Activated CD4-positive, alpha-beta T cell treated with anti-CD3 and anti-CD28 coated beads, Interleukin-2, amount 10 ng/mL, durations not matched to agents 7 days and 5 days (primary cell): Measurements from ENCODE around the gene TMEM131L. TPM values are rescaled to one million over a fixed set of nuclear protein-coding genes. Genes with fewer than 3 reads are reported as not detected.
A peak's percentile ranks its signal among the peaks of the same experiment; 100 is the strongest.

Experiments used
- CTCF ChIA-PET: fragments of 350-600 bp; sonication (Branson Sonifier 250); formaldehyde crosslinking; loops from one replicate; lab custom pipeline; 2021; ENCODE audit warnings: antibody characterized with exemption; lab: Charles Lee
- POLR2A ChIA-PET: fragments of 350-600 bp; sonication (Branson Sonifier 250); formaldehyde crosslinking; loops from one replicate; lab custom pipeline; 2021; ENCODE audit warnings: antibody characterized with exemption; lab: Charles Lee
- DNase-seq: peaks from one replicate; pipeline ENCODE4 v3.0.0-alpha.2; 2020
- H3K27ac Mint-ChIP-seq: one replicate; pipeline ENCODE4 v1.8.0; 2021; ENCODE audit warnings: mild to moderate bottlenecking, moderate library complexity, mixed read lengths
- H3K27me3 Mint-ChIP-seq: one replicate; pipeline ENCODE4 v1.8.0; 2021; ENCODE audit warnings: mixed read lengths
- H3K36me3 Mint-ChIP-seq: one replicate; pipeline ENCODE4 v1.8.0; 2021; ENCODE audit warnings: low read depth, mixed read lengths
- H3K4me1 Mint-ChIP-seq: one replicate; pipeline ENCODE4 v1.8.0; 2021; ENCODE audit warnings: mixed read lengths
- H3K4me3 Mint-ChIP-seq: one replicate; pipeline ENCODE4 v1.8.0; 2021; ENCODE audit warnings: mild to moderate bottlenecking, moderate library complexity, mixed read lengths
- H3K9me3 Mint-ChIP-seq: one replicate; pipeline ENCODE4 v1.8.0; 2021; ENCODE audit warnings: mixed read lengths
- total RNA-seq, 2 experiments: library from RNA; stranded (reverse); gene quantifications; one replicate each; pipeline ENCODE4 v1.2.3, GENCODE V29; 2021

Gene TMEM131L
- total RNA-seq, 2 experiments from 2014 or later, result 49.3 to 56.0 TPM

DNA sequence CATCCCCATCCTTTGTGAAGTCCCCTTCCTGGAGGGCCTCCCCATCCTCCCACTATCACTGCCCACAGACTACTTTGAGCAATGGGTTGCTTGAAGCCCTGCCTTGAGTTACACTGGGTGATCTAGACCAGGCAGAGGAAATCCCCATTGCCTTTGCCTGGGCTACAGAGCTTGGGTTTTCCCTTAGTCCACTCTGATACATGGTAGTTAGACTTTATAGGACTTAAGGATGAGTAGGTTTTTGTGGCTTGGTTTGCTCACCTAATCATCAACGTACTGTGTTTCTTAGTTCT lies 56.6 kb downstream of the TMEM131L start:
- ChIA-PET CTCF (interaction anchor here (0.7 to 1.6 kb wide), 8 partner anchors 9 to 129 kb away, joined by 3 to 5 read pairs (median 4); no protein-coding TSS in a partner anchor), POLR2A (interaction anchor here (0.5 to 1.0 kb wide), 2 partner anchors 19 to 96 kb away, joined by 3 read pairs; no protein-coding TSS in a partner anchor)
- Mint-ChIP-seq H3K36me3 (peaks cover 52% of the 10 kb centered on the region), H3K4me3 (peak overlapping the region; percentile 61), H3K27me3 (no peaks in the 10 kb centered on the region), H3K4me1 (peaks cover 95% of the 10 kb centered on the region), H3K9me3 (peaks cover 3% of the 10 kb centered on the region), H3K27ac (peak overlapping the region; percentile 94)
- DNase-seq, result peak; percentile 43

- H3K27me3 Mint-ChIP-seq, result no peaks in the 10 kb centered on the region
- peaks cover 95% of the 10 kb centered on the region for H3K4me1 Mint-ChIP-seq
- H3K4me3 Mint-ChIP-seq, result peak overlapping the region; percentile 61
- H3K36me3 Mint-ChIP-seq, result peaks cover 52% of the 10 kb centered on the region
- H3K27ac Mint-ChIP-seq, result peak overlapping the region; percentile 94
- no peak for DNase-seq
- H3K9me3 Mint-ChIP-seq, result peaks cover 3% of the 10 kb centered on the region
- CTCF ChIA-PET, result interaction anchor here (0.7 to 1.7 kb wide), 9 partner anchors 9 to 1445 kb away, joined by 3 to 6 read pairs (median 5); partner anchors contain the start of gene TMEM131L
- POLR2A ChIA-PET, result interaction anchor here (0.5 kb wide), 1 partner anchor 18 kb away, joined by 3 read pairs; no protein-coding TSS in a partner anchor
These were observed 57.1 kb downstream of the TMEM131L start for GRCh38 chr4:153523164-153523796.

GRCh38 chr4:153523941-153524386 lies 57.8 kb downstream of the TMEM131L start:
- Mint-ChIP-seq H3K36me3 (peaks cover 54% of the 10 kb centered on the region), H3K27ac (peak overlapping the region; percentile 94)

GRCh38 chr4:153524682-153525081 lies 58.5 kb downstream of the TMEM131L start:
- ChIA-PET POLR2A (no interaction called here), CTCF (interaction anchor here (1.0 to 1.7 kb wide), 5 partner anchors 11 to 59 kb away, joined by 3 to 6 read pairs (median 5); partner anchors contain the start of gene TMEM131L)
- no peak for DNase-seq
- no peak overlapping the region for H3K4me3 Mint-ChIP-seq
- H3K9me3 Mint-ChIP-seq, result peaks cover 3% of the 10 kb centered on the region
- peak overlapping the region; percentile 76 for H3K27ac Mint-ChIP-seq
- H3K36me3 Mint-ChIP-seq, result peaks cover 51% of the 10 kb centered on the region
- H3K4me1 Mint-ChIP-seq, result peaks cover 95% of the 10 kb centered on the region
- H3K27me3 Mint-ChIP-seq, result no peaks in the 10 kb centered on the region

More at GRCh38 chr4:153523941-153524386, 57.8 kb downstream of the TMEM131L start:
- Mint-ChIP-seq H3K4me1 (peaks cover 95% of the 10 kb centered on the region), H3K4me3 (peak overlapping the region; percentile 61), H3K9me3 (peaks cover 3% of the 10 kb centered on the region), H3K27me3 (no peaks in the 10 kb centered on the region)
- POLR2A ChIA-PET, result no interaction called here
- CTCF ChIA-PET, result interaction anchor here (0.6 to 1.7 kb wide), 8 partner anchors 8 to 1445 kb away, joined by 3 to 6 read pairs (median 4); partner anchors contain the start of gene TMEM131L
- DNase-seq, result no peak

GRCh38 chr4:153527690-153528089 lies 61.5 kb downstream of the TMEM131L start:
- H3K4me3 Mint-ChIP-seq, result peak overlapping the region; percentile 68
- peaks cover 91% of the 10 kb centered on the region for H3K4me1 Mint-ChIP-seq
- ChIA-PET POLR2A (no interaction called here), CTCF (interaction anchor here (1.2 to 1.6 kb wide), 2 partner anchors 29 to 33 kb away, joined by 3 to 4 read pairs; no protein-coding TSS in a partner anchor)
- H3K36me3 Mint-ChIP-seq, result peaks cover 52% of the 10 kb centered on the region
- H3K27me3 Mint-ChIP-seq, result no peaks in the 10 kb centered on the region
- no peak for DNase-seq
- peaks cover 3% of the 10 kb centered on the region for H3K9me3 Mint-ChIP-seq
- peak overlapping the region; percentile 92 for H3K27ac Mint-ChIP-seq

DNA sequence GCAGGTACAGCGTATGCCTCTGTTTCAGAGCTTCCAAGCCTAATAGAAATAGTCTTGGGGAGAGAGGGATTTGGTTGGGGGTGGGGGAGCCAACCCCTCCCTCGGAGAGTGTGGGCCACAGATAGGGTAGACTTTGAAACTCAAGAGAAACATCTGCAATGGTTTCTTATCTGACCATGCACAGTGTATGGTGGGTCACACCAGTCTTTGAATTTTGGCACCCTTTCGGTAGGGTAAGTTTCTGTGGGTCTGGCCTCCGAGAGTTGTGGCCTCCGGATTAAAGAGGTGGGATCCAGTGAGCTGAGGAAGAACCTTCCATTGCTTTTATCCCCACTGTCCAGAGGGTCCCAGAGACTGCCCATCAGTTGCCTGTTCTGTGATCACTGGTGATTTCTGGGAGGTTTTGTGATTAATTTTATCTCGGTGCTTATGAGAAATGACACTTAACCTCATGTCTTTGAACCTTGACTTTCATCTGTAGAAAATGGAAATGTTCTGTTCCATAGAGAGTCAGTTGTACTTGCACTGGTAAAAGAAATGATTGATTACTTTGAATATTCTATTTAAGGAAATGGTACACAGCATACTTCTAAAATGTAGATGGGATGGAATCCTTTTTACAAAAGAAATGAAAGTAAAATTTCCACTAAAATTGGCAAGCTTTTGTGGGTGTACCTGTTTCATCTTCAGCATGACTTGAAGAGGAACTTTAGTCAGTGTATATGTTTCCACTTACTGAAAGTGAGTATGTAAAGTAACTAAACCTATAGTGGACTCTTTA lies 62.7 kb downstream of the TMEM131L start:
- Mint-ChIP-seq H3K9me3 (peaks cover 3% of the 10 kb centered on the region), H3K4me3 (peak overlapping the region; percentile 68), H3K27me3 (no peaks in the 10 kb centered on the region), H3K4me1 (peaks cover 87% of the 10 kb centered on the region), H3K36me3 (peaks cover 54% of the 10 kb centered on the region), H3K27ac (peak overlapping the region; percentile 92)
- CTCF ChIA-PET, result interaction anchor here (1.6 kb wide), 1 partner anchor 30 kb away, joined by 3 read pairs; no protein-coding TSS in a partner anchor
- no peak for DNase-seq
- POLR2A ChIA-PET, result no interaction called here

DNA sequence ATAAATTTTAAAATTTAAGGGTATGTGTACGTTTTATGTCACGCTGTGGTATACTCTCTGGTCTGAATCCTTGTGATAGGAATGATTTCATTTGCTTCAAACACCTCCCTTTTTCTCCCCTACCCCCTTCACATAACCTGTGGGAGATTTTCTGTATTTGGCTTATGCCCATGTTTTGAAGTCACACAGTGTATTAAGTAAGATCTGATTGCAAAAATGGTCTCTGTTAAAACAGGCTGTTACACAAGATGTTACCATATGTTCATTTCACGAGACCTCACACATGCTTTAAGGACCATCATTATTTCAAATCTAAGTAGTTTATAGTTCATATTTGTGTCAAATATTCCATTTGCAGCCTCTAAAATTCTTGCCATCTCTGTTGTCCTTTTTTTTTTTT lies 63.5 kb downstream of the TMEM131L start:
- ChIA-PET POLR2A (no interaction called here), CTCF (no interaction called here)
- peaks cover 84% of the 10 kb centered on the region for H3K4me1 Mint-ChIP-seq
- H3K9me3 Mint-ChIP-seq, result peaks cover 3% of the 10 kb centered on the region
- DNase-seq, result no peak
- no peaks in the 10 kb centered on the region for H3K27me3 Mint-ChIP-seq
- H3K4me3 Mint-ChIP-seq, result peak overlapping the region; percentile 68
- peaks cover 52% of the 10 kb centered on the region for H3K36me3 Mint-ChIP-seq
- H3K27ac Mint-ChIP-seq, result peak overlapping the region; percentile 92

DNA sequence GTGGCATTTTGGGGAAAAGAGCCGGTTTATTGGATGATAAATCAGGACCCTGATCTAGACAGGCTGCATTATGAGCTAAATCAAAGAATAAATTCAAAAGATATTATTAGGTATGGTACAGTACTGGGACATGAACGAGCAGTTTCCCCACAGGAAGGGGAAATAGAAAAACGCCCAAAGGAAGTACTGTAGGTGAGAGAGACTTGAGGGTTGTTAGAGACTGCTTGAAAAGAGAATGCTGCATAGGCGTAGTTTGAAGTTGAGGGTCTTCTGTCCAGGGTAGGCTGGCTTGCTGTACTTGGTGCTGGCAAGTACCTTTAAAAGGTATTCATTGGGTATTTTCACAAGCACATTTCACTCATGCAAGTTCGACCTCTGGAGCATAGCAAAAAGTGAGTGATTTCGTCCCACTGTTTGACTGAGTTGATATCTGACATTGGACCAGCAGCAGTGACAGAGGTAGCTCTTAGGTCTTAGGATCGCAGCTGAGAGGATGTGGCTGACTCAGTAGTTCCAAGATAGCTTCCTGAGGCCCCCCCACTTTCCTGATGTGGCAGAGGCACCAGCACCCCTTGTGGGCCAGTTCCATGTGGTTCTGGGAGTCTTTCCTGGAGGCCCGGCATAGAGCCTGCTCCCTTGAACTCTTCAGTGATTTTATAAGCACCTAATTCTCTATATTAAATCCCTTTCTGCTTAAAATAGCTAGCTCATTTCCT lies 64.3 kb downstream of the TMEM131L start:
- peaks cover 51% of the 10 kb centered on the region for H3K36me3 Mint-ChIP-seq
- peaks cover 85% of the 10 kb centered on the region for H3K4me1 Mint-ChIP-seq
- DNase-seq, result peak; percentile 17
- H3K27me3 Mint-ChIP-seq, result no peaks in the 10 kb centered on the region
- POLR2A ChIA-PET, result no interaction called here
- CTCF ChIA-PET, result interaction anchor here (0.8 to 2.7 kb wide), 7 partner anchors 8 to 44 kb away, joined by 3 to 14 read pairs (median 3); no protein-coding TSS in a partner anchor
- H3K4me3 Mint-ChIP-seq, result peak overlapping the region; percentile 68
- H3K27ac Mint-ChIP-seq, result peak overlapping the region; percentile 92
- peaks cover 3% of the 10 kb centered on the region for H3K9me3 Mint-ChIP-seq

GRCh38 chr4:153531000-153531358 lies 64.8 kb downstream of the TMEM131L start:
- POLR2A ChIA-PET, result no interaction called here
- no peaks in the 10 kb centered on the region for H3K27me3 Mint-ChIP-seq

GRCh38 chr4:153531976-153532626 lies 65.9 kb downstream of the TMEM131L start:
- H3K4me3 Mint-ChIP-seq, result no peak overlapping the region
- H3K9me3 Mint-ChIP-seq, result peaks cover under 1% of the 10 kb centered on the region
- ChIA-PET CTCF (interaction anchor here (1.1 to 2.7 kb wide), 4 partner anchors 9 to 14 kb away, joined by 3 to 14 read pairs (median 4); no protein-coding TSS in a partner anchor), POLR2A (no interaction called here)
- no peak overlapping the region for H3K27ac Mint-ChIP-seq
- H3K36me3 Mint-ChIP-seq, result peaks cover 47% of the 10 kb centered on the region
- DNase-seq, result no peak
- H3K27me3 Mint-ChIP-seq, result no peaks in the 10 kb centered on the region
- peaks cover 86% of the 10 kb centered on the region for H3K4me1 Mint-ChIP-seq

More at GRCh38 chr4:153531000-153531358, 64.8 kb downstream of the TMEM131L start:
- peaks cover 3% of the 10 kb centered on the region for H3K9me3 Mint-ChIP-seq
- no peak for DNase-seq
- peaks cover 85% of the 10 kb centered on the region for H3K4me1 Mint-ChIP-seq
- H3K27ac Mint-ChIP-seq, result peak overlapping the region; percentile 92
- peaks cover 52% of the 10 kb centered on the region for H3K36me3 Mint-ChIP-seq
- CTCF ChIA-PET, result interaction anchor here (0.8 to 2.7 kb wide), 7 partner anchors 9 to 43 kb away, joined by 3 to 14 read pairs (median 3); no protein-coding TSS in a partner anchor
- H3K4me3 Mint-ChIP-seq, result peak overlapping the region; percentile 68

GRCh38 chr4:153532636-153533035 lies 66.5 kb downstream of the TMEM131L start:
- ChIA-PET POLR2A (no interaction called here), CTCF (interaction anchor here (1.1 to 2.7 kb wide), 2 partner anchors 9 to 11 kb away, joined by 3 to 14 read pairs; no protein-coding TSS in a partner anchor)
- no peak overlapping the region for H3K27ac Mint-ChIP-seq
- H3K4me3 Mint-ChIP-seq, result no peak overlapping the region
- no peaks in the 10 kb centered on the region for H3K9me3 Mint-ChIP-seq
- peaks cover 83% of the 10 kb centered on the region for H3K4me1 Mint-ChIP-seq
- DNase-seq, result no peak
- H3K36me3 Mint-ChIP-seq, result peaks cover 44% of the 10 kb centered on the region
- no peaks in the 10 kb centered on the region for H3K27me3 Mint-ChIP-seq
